Bone marrow (tissue), 2 donors: ENCODE measurements around the gene MPIG6B.

Experiments used
- DNase-seq, 2 donors: peaks; one replicate each; lab custom pipeline; 2025; lab: John Stamatoyannopoulos, UW

MPIG6B gene

DNA sequence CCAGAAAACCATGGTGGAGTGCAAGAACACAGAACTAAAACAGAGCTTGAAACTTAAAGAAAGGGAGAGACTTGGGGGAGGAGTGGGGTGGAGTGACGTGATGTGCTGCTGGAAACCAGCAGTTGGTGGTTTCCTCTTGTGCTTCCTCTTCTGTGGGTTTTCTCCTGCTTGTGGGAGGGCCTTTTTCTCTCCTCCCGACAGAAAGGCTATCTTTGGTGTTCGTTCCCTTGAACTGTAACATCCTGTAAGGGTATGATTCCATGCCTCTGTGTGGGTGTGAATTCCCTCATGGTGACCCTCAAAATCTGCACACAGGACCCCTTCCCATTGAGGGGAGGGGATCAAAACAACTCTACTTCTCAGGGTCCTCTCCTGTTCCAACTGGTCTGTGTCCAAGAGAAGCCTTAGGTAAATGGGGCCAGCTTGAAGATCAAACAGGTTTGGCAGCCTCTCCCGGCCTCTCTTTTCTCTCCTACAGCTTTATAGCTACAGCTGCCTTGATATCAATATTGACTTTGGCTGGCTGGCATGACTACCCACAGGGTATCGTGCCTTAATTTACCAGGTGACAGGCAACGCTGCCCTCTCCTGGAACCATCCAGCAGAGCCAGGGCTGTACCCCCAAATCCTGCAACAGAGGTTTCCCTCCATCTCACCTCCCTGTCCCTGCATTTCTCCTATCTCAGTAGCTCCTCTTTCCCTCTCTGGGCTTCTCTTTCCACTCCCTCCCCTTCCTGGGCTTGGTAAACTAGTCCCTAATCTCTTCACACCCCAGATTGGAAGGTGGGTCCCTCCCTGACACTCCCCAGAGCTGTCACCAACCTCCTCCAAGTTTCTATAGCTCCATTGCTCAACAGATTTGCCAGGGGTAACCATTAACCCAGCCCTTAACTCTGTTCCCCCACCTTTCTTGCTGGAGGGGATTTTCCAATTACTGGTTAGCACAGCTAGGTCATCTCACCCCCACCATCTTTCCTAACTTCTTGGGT lies 15.1 kb downstream of the MPIG6B start:
- peak; percentile 63 to 99 for DNase-seq

DNA sequence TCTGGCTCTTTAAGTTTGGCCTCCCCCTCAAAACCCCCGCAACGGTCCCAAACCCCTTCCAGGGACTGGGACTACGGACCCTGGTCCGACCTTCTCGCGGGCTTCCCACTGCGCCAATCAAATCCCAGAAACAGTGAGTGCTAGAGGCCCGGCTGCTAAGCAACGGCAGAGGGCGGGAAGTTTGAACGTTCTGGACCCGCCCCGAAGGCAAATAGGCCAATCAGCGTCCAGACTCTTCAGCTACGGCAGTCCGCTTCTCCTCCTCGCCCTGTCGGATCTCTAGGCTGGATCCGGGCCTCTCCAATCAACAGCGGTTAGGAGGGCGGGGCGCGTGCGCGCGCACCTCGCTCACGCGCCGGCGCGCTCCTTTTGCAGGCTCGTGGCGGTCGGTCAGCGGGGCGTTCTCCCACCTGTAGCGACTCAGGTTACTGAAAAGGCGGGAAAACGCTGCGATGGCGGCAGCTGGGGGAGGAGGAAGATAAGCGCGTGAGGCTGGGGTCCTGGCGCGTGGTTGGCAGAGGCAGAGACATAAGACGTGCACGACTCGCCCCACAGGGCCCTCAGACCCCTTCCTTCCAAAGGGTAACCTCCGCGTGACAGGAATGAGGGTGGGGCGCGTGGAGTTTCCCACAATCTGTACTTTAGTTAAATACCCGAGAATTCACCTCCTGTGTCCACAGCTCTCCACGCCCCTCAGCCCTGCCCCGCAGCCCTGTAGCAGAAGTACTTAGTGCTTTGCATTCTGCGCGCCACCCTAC lies 16.6 kb downstream of the MPIG6B start, which contains the start of gene MSH5:
Gene MSH5, plus strand, starts transcription at position 367 of the 758 bp plus-strand sequence. CDS start 462 bp downstream, outside the sequence.
- peak; percentile 84 to 95 for DNase-seq

DNA sequence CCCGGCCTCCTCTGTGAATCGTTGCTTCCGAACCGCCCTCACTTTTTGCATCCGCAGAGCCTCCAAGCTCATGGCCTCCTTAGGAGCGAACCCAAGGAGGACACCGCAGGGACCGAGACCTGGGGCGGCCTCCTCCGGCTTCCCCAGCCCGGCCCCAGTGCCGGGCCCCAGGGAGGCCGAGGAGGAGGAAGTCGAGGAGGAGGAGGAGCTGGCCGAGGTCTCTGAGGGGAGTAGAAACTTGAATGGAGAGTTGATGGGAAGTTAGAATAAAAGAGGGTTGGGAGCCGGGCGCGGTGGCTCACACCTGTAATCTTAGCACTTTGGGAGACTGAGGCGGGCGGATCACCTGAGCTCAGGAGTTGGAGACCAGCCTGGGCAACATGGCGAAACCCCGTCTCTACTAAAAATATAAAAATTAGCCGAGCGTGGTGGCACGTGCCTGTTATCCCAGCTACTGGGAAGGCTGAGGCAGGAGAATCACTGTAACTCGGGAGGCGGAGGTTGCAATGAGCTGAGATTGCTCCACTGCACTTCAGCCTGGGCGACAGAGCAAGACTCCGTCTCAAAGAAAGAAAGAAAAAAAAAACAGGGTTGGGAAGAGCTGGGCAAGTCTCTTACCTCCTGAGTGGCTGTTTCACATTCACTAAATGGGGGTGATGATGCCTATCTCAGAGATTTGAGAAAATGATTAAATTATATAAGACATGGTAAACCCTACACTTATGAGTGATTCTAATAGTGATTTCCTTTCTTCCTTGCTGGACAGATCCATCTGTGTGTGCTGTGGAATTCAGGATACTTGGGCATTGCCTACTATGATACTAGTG lies 17.4 kb downstream of the MPIG6B start:
- peak in 1 of 2 donors; percentile 45 for DNase-seq

DNA sequence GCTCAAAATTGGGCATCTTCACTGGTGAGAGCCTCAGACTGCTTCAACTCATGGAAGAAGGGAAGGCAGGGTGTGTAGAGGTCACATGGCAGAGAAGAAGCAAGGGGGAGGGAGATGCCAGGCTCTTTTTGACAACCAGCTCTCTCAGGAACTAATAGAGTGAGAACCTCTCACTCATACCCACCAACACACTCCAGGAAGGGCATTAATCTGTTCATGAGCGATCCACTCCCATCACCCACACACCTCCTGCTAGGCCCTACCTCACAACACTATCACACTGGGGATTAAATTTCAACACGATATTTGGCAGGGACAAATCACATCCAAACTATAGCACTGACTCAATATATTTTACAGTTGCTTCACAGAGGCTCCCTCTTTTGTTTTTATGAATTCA lies 18.6 kb downstream of the MPIG6B start:
- no peak for DNase-seq

DNA sequence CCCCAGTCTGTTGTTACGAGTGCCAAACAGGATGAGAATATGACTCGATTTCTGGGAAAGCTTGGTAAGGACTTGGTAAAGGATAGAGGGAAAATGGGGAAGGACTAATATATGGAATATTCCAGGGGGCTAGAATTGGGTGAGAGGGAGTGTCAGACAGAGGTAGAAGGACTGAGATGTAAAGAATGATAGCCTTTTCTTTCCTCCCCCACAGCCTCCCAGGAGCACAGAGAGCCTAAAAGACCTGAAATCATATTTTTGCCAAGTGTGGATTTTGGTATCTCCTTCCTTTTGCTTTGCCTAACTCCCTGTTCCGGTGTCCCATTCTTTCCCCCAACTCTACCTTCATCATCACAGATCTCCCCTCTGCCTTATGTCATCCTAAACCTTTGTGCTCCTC lies 19.7 kb downstream of the MPIG6B start:
- no peak for DNase-seq

DNA sequence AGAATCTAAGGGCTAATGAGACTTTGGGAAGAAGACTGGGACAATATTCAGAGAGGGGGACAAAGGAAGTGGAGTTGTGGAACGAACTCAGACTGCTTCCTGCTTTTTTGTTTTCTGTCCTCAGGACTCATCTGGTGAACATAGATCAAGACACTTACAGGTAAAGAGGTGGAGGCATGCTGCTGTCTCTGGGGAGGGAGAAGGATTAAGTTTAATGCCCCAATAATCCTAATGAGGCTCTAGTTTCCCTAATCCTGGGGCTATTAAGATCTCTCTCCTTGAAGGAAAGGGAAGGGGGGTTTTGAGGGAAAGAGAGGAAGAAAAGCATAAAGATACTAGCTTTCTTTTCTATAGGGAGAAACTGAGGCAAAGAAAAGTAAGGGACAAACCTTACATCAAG lies 21.2 kb downstream of the MPIG6B start:
- no peak for DNase-seq

DNA sequence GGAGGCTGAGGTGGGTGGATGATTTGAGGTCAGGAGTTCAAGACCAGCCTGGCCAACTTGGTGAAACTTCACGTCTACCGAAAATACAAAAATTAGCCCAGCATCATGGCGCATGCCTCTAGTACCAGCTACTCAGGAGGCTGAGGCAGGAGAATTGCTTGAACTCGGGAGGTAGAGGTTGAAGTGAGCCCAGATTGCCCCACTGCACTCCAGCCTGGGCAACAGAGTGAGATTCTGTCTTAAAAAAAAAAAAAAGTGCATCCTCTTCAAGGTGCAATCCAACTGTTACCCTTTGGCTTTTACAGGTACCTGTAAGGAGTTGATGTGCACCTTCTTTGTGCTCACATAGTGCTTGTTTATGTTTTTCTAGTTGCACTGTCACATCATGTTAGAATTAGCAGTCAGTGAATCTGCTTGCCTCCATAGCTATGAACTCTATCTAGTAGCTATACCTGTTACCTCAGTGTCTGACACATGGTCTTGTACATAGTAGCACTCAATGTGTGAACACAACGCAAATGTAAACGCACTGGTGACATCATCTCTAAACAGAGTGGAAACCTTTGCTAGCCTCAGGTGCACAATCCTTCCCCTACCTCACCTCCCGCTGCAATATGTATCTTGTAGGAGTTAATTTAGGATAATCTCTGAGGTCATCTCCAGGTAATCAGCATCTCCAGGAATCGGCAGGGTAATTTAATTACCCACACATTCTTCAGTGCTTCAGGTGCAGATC lies 26.3 kb downstream of the MPIG6B start:
- no peak for DNase-seq

DNA sequence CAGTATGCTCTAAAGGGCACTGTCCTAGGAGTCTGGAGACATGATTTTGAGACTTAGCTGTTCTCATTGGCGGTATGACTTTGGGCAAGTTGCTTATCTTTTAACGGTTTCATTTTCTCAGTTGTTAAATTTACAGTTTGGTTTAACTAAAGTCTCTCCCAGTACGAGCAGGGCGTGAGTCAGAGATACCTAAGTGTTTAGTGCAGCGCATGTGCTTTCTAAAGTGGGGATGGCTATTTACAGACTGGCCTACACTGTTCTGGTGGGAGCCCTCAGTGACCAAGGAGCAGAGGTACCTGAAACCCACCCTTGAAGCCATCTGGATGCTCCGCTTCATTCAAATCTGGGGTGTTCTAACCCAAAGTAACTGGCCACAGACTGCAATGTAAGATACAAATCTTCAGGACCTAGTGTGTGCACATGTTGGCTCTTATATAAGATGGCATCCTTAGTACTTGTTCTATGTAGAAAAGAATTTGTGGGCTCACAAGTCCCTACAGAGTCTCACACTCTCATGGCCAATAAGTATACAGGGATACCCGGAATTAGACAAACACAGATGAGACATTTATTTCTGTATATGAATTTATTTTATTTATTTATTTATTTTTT lies 27.3 kb downstream of the MPIG6B start:
- no peak for DNase-seq

DNA sequence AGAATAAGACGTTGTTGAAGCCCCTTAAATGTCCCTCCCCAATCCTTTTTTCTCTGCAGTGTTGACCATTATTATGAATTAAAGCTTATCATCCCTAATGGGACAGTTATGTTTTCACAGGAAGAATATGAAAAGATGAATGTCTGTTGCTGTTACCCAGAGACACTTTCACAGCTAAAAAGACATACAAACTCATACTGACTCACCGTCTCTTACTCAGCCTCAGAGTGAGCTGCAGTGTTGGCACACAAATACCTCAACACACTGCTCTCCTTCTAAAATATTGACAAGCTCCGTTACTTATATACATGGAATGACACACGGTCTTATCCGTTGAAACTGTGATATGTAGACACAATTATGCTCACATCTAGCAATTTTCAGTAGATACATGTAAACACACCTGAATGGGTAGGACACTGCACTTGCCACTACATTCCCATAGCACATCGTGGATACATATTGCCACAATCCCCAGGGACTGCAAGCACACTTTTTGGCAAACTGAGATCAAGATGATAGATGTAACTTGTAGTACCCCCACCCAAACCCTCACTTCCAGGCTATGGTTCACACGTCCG lies 29.7 kb downstream of the MPIG6B start:
- no peak for DNase-seq

DNA sequence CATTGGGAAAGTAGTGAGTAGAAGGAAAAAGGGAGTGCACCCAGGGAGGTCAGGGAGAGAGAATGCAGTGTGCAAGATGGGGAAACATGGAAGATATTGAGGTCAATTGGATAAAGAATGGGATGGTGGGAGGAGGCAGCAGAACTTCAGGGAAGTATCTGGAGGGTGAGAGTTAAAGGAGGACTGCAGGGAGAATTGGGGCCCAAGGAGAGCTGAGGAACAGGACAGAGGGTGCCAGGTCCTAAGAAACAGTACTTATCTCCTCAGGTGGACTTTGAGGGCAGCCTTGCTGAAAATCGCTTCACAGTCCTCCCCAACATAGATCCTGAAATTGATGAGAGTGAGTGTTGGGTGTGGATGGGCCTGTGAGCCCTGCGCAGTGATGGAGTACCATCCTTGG lies 35.1 kb downstream of the MPIG6B start:
- DNase-seq: no peak

DNA sequence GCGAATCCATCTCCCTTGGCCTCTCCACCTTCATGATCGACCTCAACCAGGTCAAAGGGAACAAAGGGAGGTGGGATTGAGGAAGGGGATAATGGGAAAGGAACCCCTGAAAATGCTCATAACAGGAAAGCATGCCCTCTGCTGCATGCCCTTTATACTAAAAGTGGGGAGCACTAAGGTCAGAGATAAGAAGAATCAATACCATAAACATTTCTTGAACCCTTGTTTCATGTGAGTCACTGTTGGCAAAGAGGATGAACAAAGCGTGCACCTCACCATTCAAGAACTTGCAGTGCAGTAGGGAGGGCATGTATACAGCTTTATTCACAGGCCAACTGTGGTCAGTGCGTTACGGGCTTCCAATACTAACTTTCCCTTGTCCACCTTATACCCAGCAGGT lies 37.6 kb downstream of the MPIG6B start:
- no peak for DNase-seq

DNA sequence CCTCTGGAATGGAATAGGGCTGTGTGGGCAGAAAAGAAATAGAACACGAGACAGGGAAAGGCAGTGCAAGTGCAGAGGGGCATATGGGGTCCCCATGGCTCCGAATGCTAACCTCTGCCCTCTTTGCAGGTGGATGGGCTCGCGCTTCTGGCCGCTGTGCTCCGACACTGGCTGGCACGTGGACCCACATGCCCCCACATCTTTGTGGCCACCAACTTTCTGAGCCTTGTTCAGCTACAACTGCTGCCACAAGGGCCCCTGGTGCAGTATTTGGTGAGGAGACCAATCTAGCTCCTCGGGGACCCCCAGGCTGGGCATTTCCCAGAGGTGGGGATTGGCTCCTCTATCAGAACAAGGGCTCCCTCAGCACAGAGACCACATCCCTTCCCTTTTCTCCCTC lies 38.2 kb downstream of the MPIG6B start:
- DNase-seq: no peak

DNA sequence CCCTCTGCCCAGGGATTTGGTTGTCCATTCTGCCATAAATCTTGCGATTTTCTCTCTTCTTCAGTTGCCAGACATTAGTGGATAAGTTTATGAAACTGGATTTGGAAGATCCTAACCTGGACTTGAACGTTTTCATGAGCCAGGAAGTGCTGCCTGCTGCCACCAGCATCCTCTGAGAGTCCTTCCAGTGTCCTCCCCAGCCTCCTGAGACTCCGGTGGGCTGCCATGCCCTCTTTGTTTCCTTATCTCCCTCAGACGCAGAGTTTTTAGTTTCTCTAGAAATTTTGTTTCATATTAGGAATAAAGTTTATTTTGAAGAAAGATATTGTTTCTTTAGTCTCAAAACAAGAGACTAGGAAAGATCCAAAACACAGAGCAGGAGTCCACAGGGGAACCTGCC lies 39.2 kb downstream of the MPIG6B start, which contains the start of gene SAPCD1:
Gene SAPCD1, plus strand, starts transcription at position 301 of the 400 bp plus-strand sequence. CDS start 399 bp downstream, outside the sequence.
- DNase-seq: no peak

DNA sequence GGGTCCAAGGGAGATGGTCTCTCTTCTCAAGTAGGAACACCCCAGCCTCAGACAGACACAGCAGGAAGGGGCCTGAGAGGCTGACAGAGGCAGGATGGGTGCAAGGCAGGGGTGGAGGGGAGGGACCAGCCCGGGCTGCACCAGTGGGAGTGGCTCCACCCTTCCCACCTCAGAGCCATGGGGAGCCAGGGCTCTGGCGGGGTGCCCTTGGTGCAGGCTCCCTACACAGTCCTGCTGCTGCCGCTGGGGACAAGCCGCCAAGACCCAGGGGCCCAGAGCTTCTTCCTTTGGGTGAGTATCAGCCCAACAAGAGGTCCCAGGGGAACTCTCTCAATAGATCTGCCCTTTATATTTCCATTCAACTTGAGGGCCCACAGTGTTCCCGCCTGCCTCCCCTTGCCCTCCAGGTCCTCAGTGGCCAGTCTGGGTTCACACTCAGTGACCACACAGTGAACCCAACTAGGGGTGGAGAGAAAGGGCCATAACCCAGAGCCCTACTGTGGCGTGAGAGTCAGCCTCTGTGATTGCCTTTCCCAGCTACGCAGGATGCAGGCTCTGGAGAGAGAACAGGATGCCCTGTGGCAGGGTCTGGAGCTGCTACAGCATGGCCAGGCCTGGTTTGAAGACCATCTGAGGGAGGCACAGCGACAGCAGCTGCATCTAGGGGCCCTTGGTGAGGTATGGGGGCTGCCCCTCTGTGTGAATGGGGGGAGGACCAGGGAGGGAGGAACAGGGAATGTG lies 39.9 kb downstream of the MPIG6B start:
- DNase-seq: no peak

DNA sequence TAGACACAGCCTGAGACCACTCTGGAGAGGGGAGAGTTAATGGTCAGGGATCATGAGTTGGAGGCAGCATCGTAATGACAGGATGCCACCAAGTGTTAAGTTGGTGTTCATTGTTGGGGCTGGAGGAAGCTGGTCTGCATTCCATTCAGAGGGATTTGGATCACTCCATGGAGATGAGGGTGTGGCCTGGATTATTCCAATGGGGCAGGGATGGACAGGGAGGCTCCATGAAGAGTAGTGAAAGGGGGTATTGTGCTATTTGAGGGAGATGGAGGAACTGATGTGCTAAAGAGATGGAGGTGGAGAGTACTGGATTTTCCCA lies 40.4 kb downstream of the MPIG6B start:
- DNase-seq: no peak

DNA sequence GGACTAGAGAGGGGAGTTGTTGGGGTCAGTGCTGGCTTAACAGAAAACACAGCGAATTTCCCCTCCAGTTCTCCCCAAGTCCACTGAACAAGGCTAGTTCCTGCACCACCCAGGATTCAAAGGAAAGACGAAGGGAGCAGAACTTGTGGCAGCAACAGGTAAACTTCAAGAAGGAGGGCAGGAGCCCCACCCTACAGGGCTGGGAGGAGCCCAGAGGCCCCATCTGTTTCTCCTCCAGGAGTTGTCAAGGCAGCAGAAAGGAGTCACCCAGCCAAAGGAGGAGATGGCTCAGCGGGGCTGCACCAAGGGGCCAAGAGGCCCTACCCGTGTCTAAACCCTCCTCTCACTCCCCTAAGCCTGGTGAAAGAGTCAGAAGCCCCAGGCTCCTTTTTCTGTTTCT lies 41.0 kb downstream of the MPIG6B start:
- no peak for DNase-seq

DNA sequence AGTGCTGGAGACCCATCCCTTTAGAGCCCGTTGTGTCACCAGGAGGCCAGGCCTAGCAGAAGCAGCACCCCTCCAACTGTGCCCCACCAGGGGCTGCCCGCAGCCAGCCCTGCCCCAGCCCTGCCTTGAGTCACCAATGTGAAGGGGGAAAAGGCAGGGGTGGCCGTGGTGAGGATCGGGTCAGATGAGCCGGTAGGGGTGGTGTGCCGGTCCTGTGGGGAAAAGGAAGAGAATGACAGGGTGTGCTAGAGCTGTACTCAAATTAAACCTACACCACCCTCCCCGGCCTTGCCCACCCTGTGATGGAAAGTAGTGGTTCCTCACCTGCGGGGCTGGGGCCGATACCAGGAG lies 42.4 kb downstream of the MPIG6B start:
- DNase-seq: no peak

DNA sequence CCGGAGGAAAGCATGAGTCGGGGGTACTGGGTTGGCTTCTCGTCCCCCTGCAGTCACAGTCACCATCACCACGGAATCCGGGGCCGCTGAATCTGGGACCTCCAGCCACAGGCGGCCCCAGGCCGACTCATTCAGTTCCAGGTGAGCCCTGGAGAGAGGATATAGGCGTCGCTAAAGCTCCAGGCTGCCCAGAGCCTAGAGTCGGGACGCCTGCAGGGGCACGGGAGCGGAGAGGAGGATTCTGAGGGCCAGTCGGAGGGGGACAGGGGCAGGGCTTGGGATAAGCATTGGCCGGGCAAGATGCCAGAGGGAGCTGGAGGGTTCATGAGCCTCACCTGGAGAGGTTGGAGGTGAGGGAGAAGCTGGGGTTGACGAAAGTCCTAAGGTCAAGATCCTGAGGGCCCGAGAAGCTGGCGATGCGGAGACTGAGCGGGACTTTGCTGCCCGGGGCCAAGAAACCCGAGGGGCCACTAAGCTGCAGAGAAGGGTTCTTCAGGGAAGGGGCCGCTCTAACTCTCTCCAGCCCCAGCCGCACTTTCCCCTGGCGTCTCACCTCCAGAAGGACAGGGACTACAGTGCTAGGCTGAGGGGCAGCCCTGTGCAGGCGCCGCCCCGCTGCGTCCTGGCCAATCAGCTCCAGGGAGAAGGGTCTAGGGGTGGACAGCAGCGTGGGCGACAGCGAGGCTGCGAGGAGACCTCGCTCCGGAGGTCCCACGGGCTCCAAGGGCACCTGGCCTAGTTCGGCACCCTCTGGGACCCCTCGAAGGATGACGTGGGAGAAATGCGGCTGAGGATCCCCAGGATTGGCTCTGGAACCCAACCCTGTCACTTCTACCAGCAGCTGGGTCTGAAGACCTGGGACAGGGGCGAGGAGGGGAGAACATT lies 43.0 kb downstream of the MPIG6B start:
- no peak for DNase-seq

DNA sequence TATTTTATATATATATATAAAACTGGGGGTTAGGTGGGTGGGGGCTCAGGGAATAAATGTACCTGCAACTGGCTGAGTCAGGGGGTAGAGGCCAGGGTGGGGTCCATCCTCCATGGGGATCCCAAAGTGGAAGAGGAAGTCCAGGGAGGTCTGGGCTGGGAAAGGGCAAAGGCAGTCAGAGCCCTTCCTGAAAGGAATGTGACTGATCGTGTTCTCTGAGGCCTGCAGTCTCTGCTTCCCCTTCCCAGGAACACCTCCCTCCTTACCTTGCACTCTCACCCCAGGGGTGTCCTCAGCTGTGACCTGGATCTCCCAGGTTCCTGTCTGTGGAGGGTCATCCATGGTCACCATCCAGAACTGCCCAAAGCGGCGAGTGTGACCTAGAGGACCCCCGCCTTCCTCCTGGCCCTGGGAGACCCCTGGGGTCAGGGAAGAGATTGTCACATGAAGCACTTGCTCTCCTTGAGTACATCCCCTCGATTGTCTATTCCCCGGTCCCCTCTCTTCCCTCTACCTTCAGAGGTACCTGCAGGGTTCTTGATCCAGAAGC lies 44.0 kb downstream of the MPIG6B start:
- no peak for DNase-seq
